Measurements from ENCODE around the gene SMNDC1. TPM values are rescaled to one million over a fixed set of nuclear protein-coding genes. Genes with fewer than 3 reads are reported as not detected.

The SMNDC1 gene
- total RNA-seq, 1 experiment from 2014 or later, result 57.8 TPM

- no peak overlapping the region for H3K27ac ChIP-seq (ENCODE audit: low read depth, low read length, poor library complexity, severe bottlenecking)
- no TSS peak for BruUV-seq (replicated peaks)
- DNase-seq (ENCODE audit: low spot score), result no peak
- peaks cover 49% of the 10 kb centered on the region for H3K36me3 ChIP-seq (ENCODE audit: insufficient read depth, low read length, poor library complexity, severe bottlenecking)
- H3K4me3 ChIP-seq (ENCODE audit: low read depth, low read length, poor library complexity, severe bottlenecking), result no peak overlapping the region
- H3K9me3 ChIP-seq (ENCODE audit: low read depth, low read length, poor library complexity, severe bottlenecking), result no peaks in the 10 kb centered on the region
- CTCF ChIA-PET, result no interaction called here
- intact Hi-C loops (cut with micrococcal nuclease; ENCODE audit: unreplicated experiment), result no loop called here
- TF ChIP-seq EZH2 (IDR thresholded peaks at IDR 0.05; ENCODE audit: borderline replicate concordance, low read depth, low read length, poor library complexity, severe bottlenecking) (no peak), CTCF (conservative IDR thresholded peaks at IDR 0.05; ENCODE audit: low read depth, low read length) (no peak)
- H3K27me3 ChIP-seq (replicated peaks; ENCODE audit: insufficient read depth, low read depth, low read length, poor library complexity), result no peaks in the 10 kb centered on the region
- H3K4me1 ChIP-seq (ENCODE audit: insufficient read depth, low read length, poor library complexity, severe bottlenecking), result no peaks in the 10 kb centered on the region
- POLR2A ChIA-PET (ENCODE audit: low non-redundant PET), result interaction anchor here (0.7 kb wide), 1 partner anchor 1843 kb away, joined by 3 read pairs; no protein-coding TSS in a partner anchor
Observed at GRCh38 chr10:110286841-110287240, 17.9 kb downstream of the SMNDC1 start.

- Histone ChIP-seq H3K27me3 (replicated peaks; ENCODE audit: insufficient read depth, low read depth, low read length, poor library complexity) (no peaks in the 10 kb centered on the region), H3K36me3 (ENCODE audit: insufficient read depth, low read length, poor library complexity, severe bottlenecking) (peaks cover 36% of the 10 kb centered on the region), H3K27ac (ENCODE audit: low read depth, low read length, poor library complexity, severe bottlenecking) (no peak overlapping the region), H3K9me3 (ENCODE audit: low read depth, low read length, poor library complexity, severe bottlenecking) (no peaks in the 10 kb centered on the region), H3K4me1 (ENCODE audit: insufficient read depth, low read length, poor library complexity, severe bottlenecking) (no peaks in the 10 kb centered on the region), H3K4me3 (ENCODE audit: low read depth, low read length, poor library complexity, severe bottlenecking) (no peak overlapping the region)
- ChIA-PET POLR2A (ENCODE audit: low non-redundant PET) (no interaction called here), CTCF (no interaction called here)
- no peak for DNase-seq (ENCODE audit: low spot score)
- TF ChIP-seq CTCF (conservative IDR thresholded peaks at IDR 0.05; ENCODE audit: low read depth, low read length) (no peak), EZH2 (IDR thresholded peaks at IDR 0.05; ENCODE audit: borderline replicate concordance, low read depth, low read length, poor library complexity, severe bottlenecking) (no peak)
- BruUV-seq (replicated peaks), result no TSS peak
- intact Hi-C loops (cut with micrococcal nuclease; ENCODE audit: unreplicated experiment), result no loop called here
Observed at GRCh38 chr10:110285501-110285900, 19.2 kb downstream of the SMNDC1 start.

GRCh38 chr10:110284262-110284661 lies 20.5 kb downstream of the SMNDC1 start:
- Histone ChIP-seq H3K4me3 (ENCODE audit: low read depth, low read length, poor library complexity, severe bottlenecking) (no peak overlapping the region), H3K4me1 (ENCODE audit: insufficient read depth, low read length, poor library complexity, severe bottlenecking) (peaks cover under 1% of the 10 kb centered on the region), H3K27ac (ENCODE audit: low read depth, low read length, poor library complexity, severe bottlenecking) (no peak overlapping the region), H3K9me3 (ENCODE audit: low read depth, low read length, poor library complexity, severe bottlenecking) (no peaks in the 10 kb centered on the region), H3K36me3 (ENCODE audit: insufficient read depth, low read length, poor library complexity, severe bottlenecking) (peaks cover 24% of the 10 kb centered on the region), H3K27me3 (replicated peaks; ENCODE audit: insufficient read depth, low read depth, low read length, poor library complexity) (no peaks in the 10 kb centered on the region)
- TF ChIP-seq CTCF (conservative IDR thresholded peaks at IDR 0.05; ENCODE audit: low read depth, low read length), result no peak
- DNase-seq (ENCODE audit: low spot score), result no peak
- intact Hi-C loops (cut with micrococcal nuclease; ENCODE audit: unreplicated experiment), result no loop called here
- CTCF ChIA-PET, result no interaction called here
- no TSS peak for BruUV-seq (replicated peaks)
- POLR2A ChIA-PET (ENCODE audit: low non-redundant PET), result no interaction called here

Measured in A673 (cell line).